DND-41 (cell line): ENCODE results near the gene MRPL36.

ENCODE experiments used
- ATAC-seq: fragments of 200-7000 bp; cut with Tn5 transposase; 3 replicates; pipeline ENCODE4 v1.9.1; 2021; ENCODE audit warnings: low read depth; ENCODE audit not compliant: insufficient read depth
- DNase-seq: peaks from one replicate; pipeline ENCODE4 v3.0.0-alpha.2; 2020
- H2AFZ ChIP-seq: 2 replicates; pipeline ENCODE4 v1.6.0; 2012; ENCODE audit warnings: low read depth, low read length
- H3K27ac ChIP-seq: 2 replicates; pipeline ENCODE4 v1.5.1; 2012; ENCODE audit warnings: low read length, inconsistent platforms
- H3K27me3 ChIP-seq: fragments of 200-600 bp; sonication (generic); 2 replicates; pipeline ENCODE4 v1.6.0; 2012; ENCODE audit warnings: low read length, mild to moderate bottlenecking, inconsistent platforms; ENCODE audit not compliant: insufficient read depth, poor library complexity
- H3K36me3 ChIP-seq: 2 replicates; pipeline ENCODE4 v1.5.1; 2012; ENCODE audit warnings: low read length, inconsistent platforms; ENCODE audit not compliant: insufficient read depth
- H3K4me1 ChIP-seq: 2 replicates; pipeline ENCODE4 v1.5.1; 2012; ENCODE audit warnings: mild to moderate bottlenecking, low read length; ENCODE audit not compliant: insufficient read depth
- H3K4me2 ChIP-seq: 2 replicates; pipeline ENCODE4 v1.6.0; 2012; ENCODE audit warnings: mild to moderate bottlenecking, moderate library complexity, low read length, inconsistent platforms; ENCODE audit not compliant: insufficient read depth
- H3K4me3 ChIP-seq, 2 experiments: fragments of 200-600 bp in 1 of 2; shearing (Covaris generic) in 1 of 2; 2 replicates each; pipeline ENCODE4 v1.5.1; 2012 to 2016; ENCODE audit warnings: inconsistent platforms in 2 of 2, low read length in 2 of 2, mild to moderate bottlenecking in 2 of 2, low read depth in 1 of 2, moderate library complexity in 1 of 2
- H3K79me2 ChIP-seq: 2 replicates; pipeline ENCODE4 v1.6.0; 2012; ENCODE audit warnings: low read length, inconsistent platforms; ENCODE audit not compliant: insufficient read depth
- H3K9ac ChIP-seq: 2 replicates; pipeline ENCODE4 v1.6.0; 2012; ENCODE audit warnings: low read depth, mild to moderate bottlenecking, inconsistent platforms, low read length, moderate library complexity
- H3K9me3 ChIP-seq: 2 replicates; pipeline ENCODE4 v1.5.1; 2012; ENCODE audit warnings: low read length, moderate library complexity, mild to moderate bottlenecking, inconsistent platforms; ENCODE audit not compliant: insufficient read depth, severe bottlenecking
- H4K20me1 ChIP-seq: 2 replicates; pipeline ENCODE4 v1.6.0; 2012; ENCODE audit warnings: low read length; ENCODE audit not compliant: insufficient read depth
- CTCF ChIP-seq: IDR thresholded peaks from 2 replicates; pipeline ENCODE4 v1.5.1; 2012; ENCODE audit warnings: borderline replicate concordance, low read length, moderate library complexity, mild to moderate bottlenecking; ENCODE audit not compliant: poor library complexity, severe bottlenecking; ENCODE audit errors: extremely low read depth
- EZH2 ChIP-seq: IDR thresholded peaks from 3 replicates; pipeline ENCODE4 v1.6.1; 2012; ENCODE audit warnings: borderline replicate concordance, low read depth, mild to moderate bottlenecking, moderate library complexity, low read length, inconsistent platforms; ENCODE audit not compliant: severe bottlenecking

Gene MRPL36

GRCh38 chr5:1785062-1785461 lies 14.6 kb downstream of the MRPL36 start:
- Histone ChIP-seq H3K4me3 (no peak overlapping the region), H3K4me1 (no peaks in the 10 kb centered on the region), H3K4me2 (no peak overlapping the region), H3K27me3 (no peaks in the 10 kb centered on the region), H3K27ac (no peak overlapping the region), H3K9me3 (no peaks in the 10 kb centered on the region), H3K79me2 (no peaks in the 10 kb centered on the region), H3K36me3 (no peaks in the 10 kb centered on the region), H4K20me1 (no peaks in the 10 kb centered on the region), H2AFZ (no peak overlapping the region), H3K9ac (no peak overlapping the region)
- ATAC-seq: peak; percentile 80
- TF ChIP-seq CTCF (no peak), EZH2 (no peak)
- DNase-seq: peak; percentile 45

- DNase-seq: no peak
- Histone ChIP-seq H3K4me3 (no peak overlapping the region), H3K79me2 (no peaks in the 10 kb centered on the region), H4K20me1 (no peaks in the 10 kb centered on the region), H3K27me3 (no peaks in the 10 kb centered on the region), H3K4me1 (no peaks in the 10 kb centered on the region), H3K27ac (no peak overlapping the region), H3K9me3 (no peaks in the 10 kb centered on the region), H3K9ac (no peak overlapping the region), H2AFZ (no peak overlapping the region), H3K36me3 (no peaks in the 10 kb centered on the region), H3K4me2 (no peak overlapping the region)
- TF ChIP-seq EZH2 (no peak), CTCF (no peak)
- no peak for ATAC-seq
Measured at GRCh38 chr5:1784197-1785050, 15.2 kb downstream of the MRPL36 start.

GRCh38 chr5:1783216-1783554 lies 16.5 kb downstream of the MRPL36 start:
- H2AFZ ChIP-seq: no peak overlapping the region
- H3K79me2 ChIP-seq: no peaks in the 10 kb centered on the region
- H3K9me3 ChIP-seq: no peaks in the 10 kb centered on the region
- H3K27ac ChIP-seq: no peak overlapping the region
- ATAC-seq (no peak), DNase-seq (no peak)
- TF ChIP-seq EZH2 (no peak), CTCF (no peak)
- no peaks in the 10 kb centered on the region for H3K4me1 ChIP-seq
- H3K9ac ChIP-seq: no peak overlapping the region
- no peaks in the 10 kb centered on the region for H3K36me3 ChIP-seq
- H3K27me3 ChIP-seq: no peaks in the 10 kb centered on the region
- no peak overlapping the region for H3K4me2 ChIP-seq
- no peaks in the 10 kb centered on the region for H4K20me1 ChIP-seq
- H3K4me3 ChIP-seq: no peak overlapping the region
